Heart left ventricle (tissue), 13 donors: ENCODE measurements around the gene NUP50.

Experiments
- CTCF ChIP-seq, 12 donors: fragments of 200-600 bp; sonication (generic) in 4 of 12; IDR thresholded peaks; one replicate each; pipeline versions ENCODE4 v1.5.0 to v1.8.0; 2018 to 2022; ENCODE audit warnings: antibody characterized with exemption in 12 of 12, mild to moderate bottlenecking in 5 of 12
- POLR2A ChIP-seq, 2 donors: fragments of 450-650 bp; IDR thresholded peaks; one replicate each; pipeline ENCODE4 v1.6.1; 2017; ENCODE audit warnings: antibody characterized with exemption in 2 of 2, mild to moderate bottlenecking in 2 of 2, moderate library complexity in 2 of 2
- donor health status: ischemic (EF 13 %, LVEDD 7.1; RV severe dilation, severe dysfunction).
- donor health status: DM: no; HTN: yes; CAD: no.
- donor health status: DM: no; HTN: no; CAD: no.
- donor health status: ischemic (EF 25% LVEDD 6.9; RV normal size, moderate dysfunction).
- donor health status: ischemic (EF 25% LVEDD 5.7; RV mildly dilated, moderate dysfunction).
- donor health status: ischemic (EF 35%, LVEDD 5.7; RV mildly dilated, moderate dysfunction).
- donor health status: nonischemic (EF 11% LVEDD 7.7; RV severe dilation, severe dysfunction).
- donor health status: DM: yes; HTN: yes; CAD: no.
- donor health status: PGD.
- donor health status: ischemic (EF 29% LVEDD 5.4; RV normal size, mild dysfunction).
- donor health status: nonischemic (EF 23%, LVEDD 6.1; RV moderate dilation, normal function).

GRCh38 chr22:45207981-45208664, 44.4 kb downstream of the NUP50 start:
- TF ChIP-seq CTCF (IDR thresholded peaks at IDR 0.05) = no peak
- no peak for TF ChIP-seq POLR2A (IDR thresholded peaks at IDR 0.05)
